ENCODE data around the gene C1QTNF4. TPM values are rescaled to one million over a fixed set of nuclear protein-coding genes. Genes with fewer than 3 reads are reported as not detected.
"Not testable (repeated sequence)": the region's sequence is repeated elsewhere in the genome, so short reads cannot be mapped to it uniquely, and the experiment has no call there.

The C1QTNF4 gene
- total RNA-seq, 4 donors from 2014 or later: 1.2 to 4.4 TPM; not detected in 2

- DNase-seq: peak in 1 of 3 donors; percentile 45
- H3K4me1 ChIP-seq: peaks cover 0 to 23% (median 4%) of the 10 kb centered on the region in 4 donors
- peak overlapping the region; percentile 60 to 98 (median 91) for H3K4me3 ChIP-seq
- no peaks in the 10 kb centered on the region for H3K9me3 ChIP-seq
- no peak for TF ChIP-seq POLR2A (IDR thresholded peaks at IDR 0.05)
- TF ChIP-seq CTCF (IDR thresholded peaks at IDR 0.05): no peak
- H3K27me3 ChIP-seq: no peaks in the 10 kb centered on the region
- peaks cover 0 to 10% (median 0%) of the 10 kb centered on the region in 3 donors for H3K36me3 ChIP-seq
- peak overlapping the region; percentile 59 to 82 (median 76) for H3K27ac ChIP-seq
These were observed 29.3 kb downstream of the C1QTNF4 start for GRCh38 chr11:47564933-47565339.

- not testable (repeated sequence) for H3K4me3 ChIP-seq
- peak in 1 of 3 donors; percentile 31 for DNase-seq
- H3K4me1 ChIP-seq: peaks cover 0 to 23% (median 4%) of the 10 kb centered on the region in 4 donors
These were observed 29.8 kb downstream of the C1QTNF4 start for GRCh38 chr11:47564366-47564765.

GRCh38 chr11:47562393-47562792 is 31.8 kb downstream of the C1QTNF4 start:
- not testable (repeated sequence) for H3K27me3 ChIP-seq, H3K36me3 ChIP-seq, DNase-seq, H3K4me3 ChIP-seq, H3K9me3 ChIP-seq, H3K27ac ChIP-seq
- peaks cover 0 to 23% (median 4%) of the 10 kb centered on the region in 4 donors for H3K4me1 ChIP-seq

More at GRCh38 chr11:47564366-47564765, 29.8 kb downstream of the C1QTNF4 start:
- not testable (repeated sequence) for H3K9me3 ChIP-seq, H3K27me3 ChIP-seq, H3K36me3 ChIP-seq, H3K27ac ChIP-seq

GRCh38 chr11:47560426-47560825 is 33.8 kb downstream of the C1QTNF4 start:
- Histone ChIP-seq H3K4me1 (peaks cover 0 to 11% (median 2%) of the 10 kb centered on the region in 4 donors), H3K27me3 (no peaks in the 10 kb centered on the region), H3K27ac (no peak overlapping the region), H3K4me3 (no peak overlapping the region), H3K36me3 (no peaks in the 10 kb centered on the region), H3K9me3 (no peaks in the 10 kb centered on the region)
- DNase-seq: no peak
- no peak for TF ChIP-seq CTCF (IDR thresholded peaks at IDR 0.05)
- no peak for TF ChIP-seq POLR2A (IDR thresholded peaks at IDR 0.05)

GRCh38 chr11:47558695-47559094 is 35.5 kb downstream of the C1QTNF4 start:
- Histone ChIP-seq H3K4me3 (no peak overlapping the region), H3K27ac (no peak overlapping the region), H3K27me3 (no peaks in the 10 kb centered on the region), H3K9me3 (no peaks in the 10 kb centered on the region), H3K4me1 (no peaks in the 10 kb centered on the region), H3K36me3 (no peaks in the 10 kb centered on the region)
- DNase-seq: no peak
- no peak for TF ChIP-seq POLR2A (IDR thresholded peaks at IDR 0.05)
- no peak for TF ChIP-seq CTCF (IDR thresholded peaks at IDR 0.05)

GRCh38 chr11:47557004-47557403 is 37.2 kb downstream of the C1QTNF4 start:
- H3K27ac ChIP-seq, H3K4me3 ChIP-seq, H3K36me3 ChIP-seq, H3K9me3 ChIP-seq, H3K4me1 ChIP-seq, H3K27me3 ChIP-seq, DNase-seq: not testable (repeated sequence)

GRCh38 chr11:47553406-47553743 is 40.8 kb downstream of the C1QTNF4 start:
- Histone ChIP-seq H3K4me3 (peak overlapping the region; percentile 90 to 99 (median 97)), H3K27me3 (no peaks in the 10 kb centered on the region), H3K27ac (peak overlapping the region; percentile 85 to 98 (median 94)), H3K36me3 (no peaks in the 10 kb centered on the region), H3K4me1 (peaks cover 0 to 30% (median 2%) of the 10 kb centered on the region in 4 donors), H3K9me3 (no peaks in the 10 kb centered on the region)
- TF ChIP-seq CTCF (IDR thresholded peaks at IDR 0.05) (no peak), POLR2A (IDR thresholded peaks at IDR 0.05) (no peak)
- DNase-seq: no peak

Measured in Peyer's patch (tissue), 4 donors.